HepG2 (cell line): Measurements from ENCODE around the gene TUBA4B. TPM values are rescaled to one million over a fixed set of nuclear protein-coding genes. Genes with fewer than 3 reads are reported as not detected.
A peak's percentile ranks its signal among the peaks of the same experiment; 100 is the strongest.

Source experiments
- CSRNP1 ChIP-seq: sonication (generic); formaldehyde crosslinking; IDR thresholded peaks from 2 replicates; pipeline ENCODE4 v1.8.1; 2023; ENCODE audit warnings: mild to moderate bottlenecking, missing genetic modification reagents
- CTCF ChIP-seq: sonication (generic); formaldehyde crosslinking; IDR thresholded peaks from 2 replicates; pipeline ENCODE4 v1.5.0; 2020; ENCODE audit warnings: mild to moderate bottlenecking, missing genetic modification reagents, moderate library complexity
- E2F1 ChIP-seq: sonication (generic); formaldehyde crosslinking; IDR thresholded peaks from 2 replicates; pipeline ENCODE4 v1.5.0; 2020; ENCODE audit warnings: missing genetic modification reagents
- ELK4 ChIP-seq: sonication (generic); formaldehyde crosslinking; IDR thresholded peaks from 2 replicates; pipeline ENCODE4 v1.9.0; 2021; ENCODE audit warnings: missing genetic modification reagents, borderline replicate concordance
- HOXA5 ChIP-seq: sonication (generic); formaldehyde crosslinking; IDR thresholded peaks from 2 replicates; pipeline ENCODE4 v1.4.0; 2020; ENCODE audit warnings: missing genetic modification reagents
- KDM3A ChIP-seq: IDR thresholded peaks from 2 replicates; pipeline ENCODE4 v1.6.1; 2018; ENCODE audit warnings: low read depth, missing compliant biosample characterization
- MAF1 ChIP-seq: sonication (generic); formaldehyde crosslinking; IDR thresholded peaks from 2 replicates; pipeline ENCODE4 v1.5.0; 2020; ENCODE audit warnings: missing genetic modification reagents, borderline replicate concordance
- SNRNP70 ChIP-seq: fragments of 200-400 bp; formaldehyde crosslinking; IDR thresholded peaks from 2 replicates; pipeline ENCODE4 v1.6.1; 2017; ENCODE audit warnings: mild to moderate bottlenecking, low read depth, low read length, moderate library complexity
- TGIF2 ChIP-seq: IDR thresholded peaks from 2 replicates; pipeline ENCODE4 v1.6.1; 2016; ENCODE audit warnings: control low read depth, missing compliant biosample characterization
- YEATS2 ChIP-seq: sonication (generic); formaldehyde crosslinking; IDR thresholded peaks from 2 replicates; pipeline ENCODE4 v1.4.0; 2020; ENCODE audit warnings: missing genetic modification reagents, borderline replicate concordance
- ZNF142 ChIP-seq: sonication (generic); formaldehyde crosslinking; IDR thresholded peaks from 2 replicates; pipeline ENCODE4 v1.4.0; 2020; ENCODE audit warnings: missing genetic modification reagents
- polyA plus RNA-seq, 8 experiments: library from polyadenylated mRNA; depleted of rRNA in 3 of 8; stranded (reverse) in 7 of 8; unstranded in 1 of 8; fragments of >200 nt; fragmentation: Illumina TruSeq in 4 of 8; extraction: Trizol in 4 of 8; gene quantifications; 2 replicates each; pipeline versions ENCODE4 v1.2.1 to v1.2.3, GENCODE V29; 2011 to 2016; ENCODE audit warnings: low read depth in 4 of 8, missing spikeins in 1 of 8, mixed read lengths in 1 of 8; ENCODE audit not compliant: insufficient read depth in 1 of 8
- total RNA-seq, 5 experiments: library from RNA; depleted of rRNA; stranded (reverse); fragments of >200 nt; fragmentation: Illumina TruSeq; extraction: Trizol; gene quantifications; 2 replicates each; pipeline ENCODE4 v1.2.3, GENCODE V29; 2016; ENCODE audit warnings: low read depth in 1 of 5

The TUBA4B gene
- total and polyA plus RNA-seq, 2 of the 13 experiments (the other 11 are each of a cell fraction or from before 2014, with no cell fraction given) = 0.18 to 0.22 TPM

- TF ChIP-seq KDM3A (CRISPR knock-in tag) (no peak), E2F1 (CRISPR knock-in tag) (no peak), YEATS2 (CRISPR knock-in tag) (no peak), SNRNP70 (no peak), ELK4 (CRISPR knock-in tag) (no peak), MAF1 (CRISPR knock-in tag) (no peak), ZNF142 (no peak), CTCF (CRISPR knock-in tag) (peak; percentile 10; the same call in 1 of the 2 replicates), HOXA5 (CRISPR knock-in tag) (no peak), CSRNP1 (CRISPR knock-in tag) (no peak), TGIF2 (CRISPR knock-in tag) (no peak)
These were observed 27.0 kb downstream of the TUBA4B start (continued) for GRCh38 chr2:219279916-219280516.
